Peyer's patch (tissue), 4 donors: ENCODE results near the gene VDAC1. TPM values are rescaled to one million over a fixed set of nuclear protein-coding genes. Genes with fewer than 3 reads are reported as not detected.
A peak's percentile ranks its signal among the peaks of the same experiment; 100 is the strongest.

Source experiments
- DNase-seq, 3 donors: peaks; one replicate each; pipeline ENCODE4 v3.0.0-alpha.2; 2017 to 2019
- H3K27ac ChIP-seq, 4 donors: fragments of 200-600 bp; sonication (generic); one replicate each; pipeline ENCODE4 v1.5.1; 2016 to 2019
- H3K27me3 ChIP-seq, 2 donors: fragments of 200-600 bp; sonication (generic); one replicate each; pipeline ENCODE4 v1.5.1; 2019
- H3K36me3 ChIP-seq, 3 donors: fragments of 200-600 bp; sonication (generic); one replicate each; pipeline ENCODE4 v1.5.1; 2016 to 2019
- H3K4me1 ChIP-seq, 4 donors: fragments of 200-600 bp; sonication (generic); one replicate each; pipeline ENCODE4 v1.5.1; 2016 to 2019
- H3K4me3 ChIP-seq, 4 donors: fragments of 200-600 bp; sonication (generic); 1 replicate in 3 of 4; 2 replicates in 1 of 4; pipeline ENCODE4 v1.5.1; 2016 to 2019; ENCODE audit warnings: mild to moderate bottlenecking in 1 of 4
- H3K9me3 ChIP-seq, 4 donors: fragments of 200-600 bp; sonication (generic); one replicate each; pipeline ENCODE4 v1.5.1; 2016 to 2019; ENCODE audit warnings: mild to moderate bottlenecking in 1 of 4
- POLR2A ChIP-seq, 2 donors: fragments of 450-650 bp; IDR thresholded peaks; one replicate each; pipeline ENCODE4 v1.5.1; 2017; ENCODE audit warnings: antibody characterized with exemption in 2 of 2, mild to moderate bottlenecking in 2 of 2, moderate library complexity in 2 of 2
- total RNA-seq, 4 donors: library from RNA; depleted of rRNA; stranded (reverse); fragments of >200 nt; gene quantifications; one replicate each; pipeline ENCODE4 v1.1.0, GENCODE V29; 2016
- TF ChIP-seq, protein P1 (sequence below), 6 experiments: fragments of 450-650 bp in 4 of 6; fragments of 200-600 bp in 2 of 6; sonication (generic) in 1 of 6; IDR thresholded peaks; one replicate each; pipeline ENCODE4 v1.5.1; 2017 to 2019; ENCODE audit warnings: antibody characterized with exemption in 6 of 6, mild to moderate bottlenecking in 3 of 6, moderate library complexity in 1 of 6

VDAC1 gene
- total RNA-seq, 4 donors from 2014 or later, result 120 to 289 (median 181) TPM

DNA sequence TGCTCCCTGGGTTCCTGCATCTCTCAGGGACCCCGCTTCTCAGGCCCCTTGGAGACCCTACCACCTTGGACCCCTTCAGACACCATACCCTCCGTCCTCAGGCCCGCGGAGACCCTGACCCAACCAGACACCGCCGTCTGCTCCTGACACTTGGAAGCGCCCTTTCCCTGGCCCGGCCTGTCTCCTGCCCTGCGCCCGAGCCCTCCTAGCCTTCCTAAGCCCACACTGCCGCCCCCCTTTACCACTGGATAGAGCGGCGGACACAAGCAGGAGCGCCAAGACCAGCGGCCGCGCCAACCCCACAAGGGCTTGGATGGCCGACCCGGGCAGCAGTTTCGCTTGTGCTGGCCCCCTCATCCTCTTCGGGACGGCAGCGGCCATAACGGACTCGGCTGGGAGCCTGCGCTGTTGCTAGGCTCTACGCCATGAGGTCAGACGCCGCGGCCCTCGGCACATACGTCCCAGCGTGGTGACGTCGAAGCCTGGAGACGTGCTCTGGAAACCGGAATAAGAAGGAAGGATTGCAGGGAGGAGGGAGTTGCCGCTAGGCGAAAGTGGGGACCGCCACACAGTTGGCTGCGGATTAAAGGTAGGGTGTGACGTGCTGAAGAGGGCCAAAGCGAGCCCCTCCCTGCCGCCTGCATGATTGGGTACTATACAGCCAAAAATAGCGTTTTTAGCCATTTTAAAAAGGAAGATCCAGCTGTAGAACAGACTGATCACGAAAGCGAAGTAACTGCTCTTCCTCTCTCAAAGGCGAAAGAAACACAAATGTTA, 36.4 kb downstream of the VDAC1 start, which contains the start of gene C5orf15:
Gene C5orf15 (minus strand): TSS at position 422 of the 777 bp plus-strand sequence. CDS start 41 bp downstream, at position 381.
- Histone ChIP-seq H3K27ac (peak within 1 kb of the TSS; percentile 81 to 88 (median 86)), H3K27me3 (no peaks in the 10 kb centered on the region), H3K4me1 (peaks cover 0 to 17% (median 4%) of the 10 kb centered on the region in 4 donors), H3K36me3 (peaks cover 0 to 25% (median 0%) of the 10 kb centered on the region in 3 donors), H3K9me3 (no peaks in the 10 kb centered on the region), H3K4me3 (peak within 1 kb of the TSS; percentile 65 to 97 (median 78))
- DNase-seq, result peak; percentile 95 to 98 (median 96)
- TF ChIP-seq, protein P1, sequence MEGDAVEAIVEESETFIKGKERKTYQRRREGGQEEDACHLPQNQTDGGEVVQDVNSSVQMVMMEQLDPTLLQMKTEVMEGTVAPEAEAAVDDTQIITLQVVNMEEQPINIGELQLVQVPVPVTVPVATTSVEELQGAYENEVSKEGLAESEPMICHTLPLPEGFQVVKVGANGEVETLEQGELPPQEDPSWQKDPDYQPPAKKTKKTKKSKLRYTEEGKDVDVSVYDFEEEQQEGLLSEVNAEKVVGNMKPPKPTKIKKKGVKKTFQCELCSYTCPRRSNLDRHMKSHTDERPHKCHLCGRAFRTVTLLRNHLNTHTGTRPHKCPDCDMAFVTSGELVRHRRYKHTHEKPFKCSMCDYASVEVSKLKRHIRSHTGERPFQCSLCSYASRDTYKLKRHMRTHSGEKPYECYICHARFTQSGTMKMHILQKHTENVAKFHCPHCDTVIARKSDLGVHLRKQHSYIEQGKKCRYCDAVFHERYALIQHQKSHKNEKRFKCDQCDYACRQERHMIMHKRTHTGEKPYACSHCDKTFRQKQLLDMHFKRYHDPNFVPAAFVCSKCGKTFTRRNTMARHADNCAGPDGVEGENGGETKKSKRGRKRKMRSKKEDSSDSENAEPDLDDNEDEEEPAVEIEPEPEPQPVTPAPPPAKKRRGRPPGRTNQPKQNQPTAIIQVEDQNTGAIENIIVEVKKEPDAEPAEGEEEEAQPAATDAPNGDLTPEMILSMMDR (IDR thresholded peaks at IDR 0.05), result peak in 3 of 6 experiments; percentile 46 to 50 (median 46)
- peak; percentile 73 to 76 for TF ChIP-seq POLR2A (IDR thresholded peaks at IDR 0.05)

DNA sequence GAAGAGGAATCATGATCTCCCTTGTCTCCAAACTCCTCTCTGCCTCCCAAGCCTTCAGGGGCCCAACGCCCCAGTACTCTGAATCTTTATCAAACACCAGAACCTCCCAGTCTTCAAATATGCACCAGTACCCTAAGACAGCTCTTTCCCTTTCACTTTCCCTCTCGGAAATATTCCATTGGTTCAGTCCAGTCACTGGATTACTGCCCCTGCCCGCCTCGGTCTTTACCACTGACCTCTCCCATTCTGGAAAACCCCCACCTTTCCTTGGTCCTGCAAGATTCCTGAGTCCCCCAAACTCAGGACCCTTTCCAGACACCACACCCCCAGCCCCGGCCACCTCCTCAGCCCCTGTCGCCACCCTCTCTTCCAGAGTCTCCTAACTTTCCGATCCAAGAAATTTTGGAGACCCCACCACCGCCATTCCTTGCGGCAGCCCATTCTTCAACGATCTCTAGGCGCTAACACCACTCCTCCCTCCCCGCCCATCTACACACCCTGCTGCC, 37.0 kb downstream of the VDAC1 start:
- peaks cover 0 to 19% (median 0%) of the 10 kb centered on the region in 3 donors for H3K36me3 ChIP-seq
- DNase-seq, result no peak
- H3K4me1 ChIP-seq, result peaks cover 0 to 21% (median 4%) of the 10 kb centered on the region in 4 donors
- H3K27ac ChIP-seq, result peak overlapping the region; percentile 81 to 88 (median 86)
- peak overlapping the region; percentile 65 to 97 (median 78) for H3K4me3 ChIP-seq
- TF ChIP-seq, protein P1 (IDR thresholded peaks at IDR 0.05), result no peak
- H3K27me3 ChIP-seq, result no peaks in the 10 kb centered on the region
- H3K9me3 ChIP-seq, result no peaks in the 10 kb centered on the region

DNA sequence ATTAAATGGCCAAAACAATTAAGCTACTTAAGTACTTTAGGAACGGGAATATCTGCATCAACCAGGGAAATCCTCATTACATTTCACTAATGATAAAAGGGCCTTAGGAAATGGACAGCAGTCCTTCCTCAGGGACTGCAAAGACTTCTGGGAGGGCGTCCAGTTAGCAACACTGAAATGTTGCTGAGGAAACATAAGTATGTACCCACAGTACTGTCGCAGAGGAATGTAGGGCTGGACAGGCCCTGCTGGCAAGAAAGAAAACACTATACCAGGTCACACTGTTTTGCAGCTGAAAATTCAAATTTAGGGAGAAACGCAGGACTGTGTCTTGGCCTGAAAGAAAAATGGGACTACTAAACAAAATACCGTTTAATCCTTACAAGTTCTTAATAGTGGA, 37.7 kb downstream of the VDAC1 start:
- Histone ChIP-seq H3K36me3 (peaks cover 0 to 12% (median 0%) of the 10 kb centered on the region in 3 donors), H3K4me1 (peaks cover 0 to 26% (median 4%) of the 10 kb centered on the region in 4 donors), H3K27me3 (no peaks in the 10 kb centered on the region), H3K9me3 (no peaks in the 10 kb centered on the region), H3K4me3 (peak overlapping the region in 2 of 4 donors; percentile 91 to 97), H3K27ac (no peak overlapping the region)
- TF ChIP-seq, protein P1 (IDR thresholded peaks at IDR 0.05), result no peak
- no peak for TF ChIP-seq POLR2A (IDR thresholded peaks at IDR 0.05)
- DNase-seq, result no peak

DNA sequence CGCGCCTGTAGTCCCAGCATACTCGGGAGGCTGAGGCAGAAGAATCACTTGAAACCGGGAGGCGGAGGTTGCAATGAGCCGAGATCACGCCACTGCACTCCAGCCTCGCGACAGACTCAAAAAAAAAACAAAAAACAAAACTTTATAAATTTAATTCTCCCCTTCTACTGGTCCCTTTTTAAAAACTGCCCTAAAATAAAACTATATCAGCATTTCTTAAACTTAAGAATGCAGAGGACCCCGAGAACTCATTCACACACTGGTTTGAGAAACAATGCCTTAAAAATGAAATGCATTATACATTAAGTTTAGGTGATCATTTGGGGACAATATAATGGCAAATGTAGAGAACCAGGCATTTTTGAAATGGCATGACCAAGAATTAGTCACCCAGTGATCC, 38.7 kb downstream of the VDAC1 start:
- Histone ChIP-seq H3K9me3 (no peaks in the 10 kb centered on the region), H3K27ac (no peak overlapping the region), H3K36me3 (peaks cover 0 to 2% (median 0%) of the 10 kb centered on the region in 3 donors), H3K4me3 (no peak overlapping the region), H3K4me1 (peaks cover 0 to 26% (median 4%) of the 10 kb centered on the region in 4 donors), H3K27me3 (no peaks in the 10 kb centered on the region)
- TF ChIP-seq POLR2A (IDR thresholded peaks at IDR 0.05), result no peak
- TF ChIP-seq, protein P1 (IDR thresholded peaks at IDR 0.05), result no peak
- no peak for DNase-seq

DNA sequence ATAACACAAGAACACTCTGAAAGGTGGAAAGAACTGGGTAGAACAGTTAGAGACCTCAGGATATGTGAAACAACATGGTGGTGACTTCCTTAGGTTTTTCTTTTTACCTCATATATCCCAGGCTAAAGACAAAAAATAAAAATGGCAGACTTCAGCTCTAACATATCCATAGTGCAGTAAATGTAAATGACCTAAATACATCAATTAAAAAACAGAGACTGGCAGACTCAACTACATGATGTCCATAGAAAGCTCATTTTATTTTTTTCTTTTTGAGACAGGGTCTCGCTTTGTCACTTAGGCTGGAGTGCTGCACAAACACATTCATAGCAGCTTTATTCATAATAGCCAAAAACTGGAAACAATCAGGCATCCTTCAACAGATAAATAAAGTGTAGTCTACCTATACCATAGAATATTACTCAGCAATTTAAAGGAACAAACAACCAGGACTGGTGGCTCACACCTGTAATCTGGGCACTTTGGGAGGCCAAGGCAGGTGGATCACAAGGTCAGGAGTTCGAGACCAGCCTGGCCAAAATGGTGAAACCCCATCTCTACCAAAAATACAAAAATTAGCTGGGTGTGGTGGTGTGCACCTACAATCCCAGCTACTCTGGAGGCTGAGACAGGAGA, 41.2 kb downstream of the VDAC1 start:
- DNase-seq, result no peak
- no peak overlapping the region for H3K27ac ChIP-seq
- H3K9me3 ChIP-seq, result no peaks in the 10 kb centered on the region
- no peaks in the 10 kb centered on the region for H3K36me3 ChIP-seq
- TF ChIP-seq POLR2A (IDR thresholded peaks at IDR 0.05), result no peak
- TF ChIP-seq, protein P1 (IDR thresholded peaks at IDR 0.05), result no peak
- no peak overlapping the region for H3K4me3 ChIP-seq
- H3K4me1 ChIP-seq, result peaks cover 0 to 20% (median 0%) of the 10 kb centered on the region in 4 donors
- no peaks in the 10 kb centered on the region for H3K27me3 ChIP-seq
